HepG2 (cell line): ENCODE results near the gene HNRNPA2B1. TPM values are rescaled to one million over a fixed set of nuclear protein-coding genes. Genes with fewer than 3 reads are reported as not detected.
A peak's percentile ranks its signal among the peaks of the same experiment; 100 is the strongest.

Source experiments
- BRCA1 ChIP-seq: sonication (generic); formaldehyde crosslinking; IDR thresholded peaks from 2 replicates; pipeline ENCODE4 v1.4.0; 2020; ENCODE audit warnings: missing genetic modification reagents
- CENPX ChIP-seq: sonication (generic); formaldehyde crosslinking; IDR thresholded peaks from 2 replicates; pipeline ENCODE4 v1.9.0; 2021; ENCODE audit warnings: mild to moderate bottlenecking, missing genetic modification reagents, moderate library complexity
- FUBP1 ChIP-seq: sonication (generic); formaldehyde crosslinking; IDR thresholded peaks from 2 replicates; pipeline ENCODE4 v1.5.1; 2020; ENCODE audit warnings: missing genetic modification reagents, mild to moderate bottlenecking, borderline replicate concordance
- HNRNPLL ChIP-seq: fragments of 200-400 bp; formaldehyde crosslinking; IDR thresholded peaks from 2 replicates; pipeline ENCODE4 v1.6.1; 2017; ENCODE audit warnings: mild to moderate bottlenecking, low read depth, low read length; ENCODE audit not compliant: poor library complexity, severe bottlenecking
- PBX3 ChIP-seq: sonication (generic); formaldehyde crosslinking; IDR thresholded peaks from 2 replicates; pipeline ENCODE4 v1.8.1; 2023; ENCODE audit warnings: missing genetic modification reagents, inconsistent platforms, borderline replicate concordance
- PHF5A ChIP-seq: IDR thresholded peaks from one replicate; pipeline ENCODE4 v1.6.1; 2018; ENCODE audit warnings: low read depth, missing genetic modification reagents; ENCODE audit not compliant: unreplicated experiment
- RAD51 ChIP-seq: fragments of 450-650 bp; IDR thresholded peaks from 2 replicates; pipeline ENCODE4 v1.6.1; 2016; ENCODE audit warnings: borderline replicate concordance
- REL ChIP-seq: sonication (generic); formaldehyde crosslinking; conservative IDR thresholded peaks from 2 replicates; pipeline ENCODE4 v1.8.0; 2022; ENCODE audit warnings: mild to moderate bottlenecking, missing genetic modification reagents, moderate library complexity
- SIN3A ChIP-seq: IDR thresholded peaks from 2 replicates; pipeline ENCODE4 v1.6.1; 2011; ENCODE audit warnings: low read depth, mild to moderate bottlenecking, control low read depth, low read length, borderline replicate concordance
- SIX4 ChIP-seq: sonication (generic); formaldehyde crosslinking; IDR thresholded peaks from 2 replicates; pipeline ENCODE4 v1.4.0; 2020; ENCODE audit warnings: missing genetic modification reagents
- SRF ChIP-seq: IDR thresholded peaks from 2 replicates; pipeline ENCODE4 v1.6.1; 2011; ENCODE audit warnings: mild to moderate bottlenecking, low read depth, low read length, moderate library complexity
- TCF7 ChIP-seq: sonication (generic); IDR thresholded peaks from 2 replicates; pipeline ENCODE4 v1.6.1; 2016; ENCODE audit warnings: antibody characterized with exemption, low read depth
- ZBTB37 ChIP-seq: sonication (generic); formaldehyde crosslinking; IDR thresholded peaks from 2 replicates; pipeline ENCODE4 v1.4.0; 2020; ENCODE audit warnings: mild to moderate bottlenecking, missing genetic modification reagents
- ZBTB39 ChIP-seq: sonication (generic); formaldehyde crosslinking; IDR thresholded peaks from 2 replicates; pipeline ENCODE4 v1.5.0; 2020; ENCODE audit warnings: missing genetic modification reagents
- ZNF33B ChIP-seq: sonication (generic); formaldehyde crosslinking; IDR thresholded peaks from 2 replicates; pipeline ENCODE4 v1.5.1; 2020; ENCODE audit warnings: mild to moderate bottlenecking, missing genetic modification reagents
- ZNF589 ChIP-seq: sonication (generic); formaldehyde crosslinking; conservative IDR thresholded peaks from 2 replicates; pipeline ENCODE4 v1.8.0; 2022; ENCODE audit warnings: mild to moderate bottlenecking, moderate library complexity, missing genetic modification reagents
- ZNF607 ChIP-seq: sonication (generic); formaldehyde crosslinking; IDR thresholded peaks from 2 replicates; pipeline ENCODE4 v1.5.1; 2020; ENCODE audit warnings: missing genetic modification reagents, mild to moderate bottlenecking, borderline replicate concordance
- ZNF782 ChIP-seq: sonication (generic); formaldehyde crosslinking; IDR thresholded peaks from 2 replicates; pipeline ENCODE4 v1.4.0; 2020; ENCODE audit warnings: missing genetic modification reagents, mild to moderate bottlenecking, borderline replicate concordance
- ZNF784 ChIP-seq: sonication (generic); formaldehyde crosslinking; IDR thresholded peaks from 2 replicates; pipeline ENCODE4 v1.5.1; 2020; ENCODE audit warnings: missing genetic modification reagents, mild to moderate bottlenecking, borderline replicate concordance
- ZNF879 ChIP-seq: sonication (generic); formaldehyde crosslinking; IDR thresholded peaks from 2 replicates; pipeline ENCODE4 v1.8.1; 2023; ENCODE audit warnings: missing genetic modification reagents
- polyA plus RNA-seq, 8 experiments: library from polyadenylated mRNA; depleted of rRNA in 3 of 8; stranded (reverse) in 7 of 8; unstranded in 1 of 8; fragments of >200 nt; fragmentation: Illumina TruSeq in 4 of 8; extraction: Trizol in 4 of 8; gene quantifications; 2 replicates each; pipeline versions ENCODE4 v1.2.1 to v1.2.3, GENCODE V29; 2011 to 2016; ENCODE audit warnings: low read depth in 4 of 8, missing spikeins in 1 of 8, mixed read lengths in 1 of 8; ENCODE audit not compliant: insufficient read depth in 1 of 8
- total RNA-seq, 5 experiments: library from RNA; depleted of rRNA; stranded (reverse); fragments of >200 nt; fragmentation: Illumina TruSeq; extraction: Trizol; gene quantifications; 2 replicates each; pipeline ENCODE4 v1.2.3, GENCODE V29; 2016; ENCODE audit warnings: low read depth in 1 of 5

Gene HNRNPA2B1
- total and polyA plus RNA-seq, 2 of the 13 experiments (the other 11 are each of a cell fraction or from before 2014, with no cell fraction given), result 193 to 412 TPM

- TF ChIP-seq FUBP1 (CRISPR knock-in tag), result no peak
- no peak for TF ChIP-seq ZNF879 (CRISPR knock-in tag)
- no peak for TF ChIP-seq HNRNPLL
- TF ChIP-seq SIX4 (CRISPR knock-in tag), result no peak
- TF ChIP-seq RAD51, result no peak
- TF ChIP-seq SIN3A, result peak; percentile 24; the same call in 1 of the 2 replicates
- no peak for TF ChIP-seq SRF
- peak; percentile 77; the same call in 1 of the 2 replicates for TF ChIP-seq REL (CRISPR knock-in tag)
- no peak; the same call in 1 of the 2 replicates for TF ChIP-seq ZNF784 (CRISPR knock-in tag)
- no peak for TF ChIP-seq PBX3
- TF ChIP-seq TCF7, result no peak
- TF ChIP-seq ZBTB37 (CRISPR knock-in tag), result no peak
- 0 out of 2 replicates have a peak, but pooled peaks have one; percentile 33 for TF ChIP-seq ZNF782 (CRISPR knock-in tag)
- TF ChIP-seq PHF5A (CRISPR knock-in tag), result no peak
- no peak for TF ChIP-seq CENPX
- no peak for TF ChIP-seq ZBTB39 (CRISPR knock-in tag)
- no peak for TF ChIP-seq ZNF607
- TF ChIP-seq ZNF589 (CRISPR knock-in tag), result peak; percentile 75; the same call in 1 of the 2 replicates
- TF ChIP-seq ZNF33B (CRISPR knock-in tag), result no peak
- no peak for TF ChIP-seq BRCA1 (CRISPR knock-in tag)
These were observed 887 bp upstream of the HNRNPA2B1 start, which contains the start of gene CBX3 (continued) for GRCh38 chr7:26201247-26202018.
